Testis (tissue), 2 donors: ENCODE measurements around the gene LIPA.

Experiments
- POLR2A ChIP-seq: fragments of 450-650 bp; IDR thresholded peaks from one replicate; pipeline ENCODE4 v1.6.1; 2017; ENCODE audit warnings: antibody characterized with exemption, mild to moderate bottlenecking, moderate library complexity
- TF ChIP-seq, protein P1 (sequence below), 3 experiments: fragments of 450-650 bp in 2 of 3; fragments of 200-600 bp in 1 of 3; sonication (generic) in 1 of 3; IDR thresholded peaks; one replicate each; pipeline ENCODE4 v1.5.1; 2016 to 2019; ENCODE audit warnings: antibody characterized with exemption in 3 of 3, mild to moderate bottlenecking in 2 of 3, moderate library complexity in 1 of 3

DNA sequence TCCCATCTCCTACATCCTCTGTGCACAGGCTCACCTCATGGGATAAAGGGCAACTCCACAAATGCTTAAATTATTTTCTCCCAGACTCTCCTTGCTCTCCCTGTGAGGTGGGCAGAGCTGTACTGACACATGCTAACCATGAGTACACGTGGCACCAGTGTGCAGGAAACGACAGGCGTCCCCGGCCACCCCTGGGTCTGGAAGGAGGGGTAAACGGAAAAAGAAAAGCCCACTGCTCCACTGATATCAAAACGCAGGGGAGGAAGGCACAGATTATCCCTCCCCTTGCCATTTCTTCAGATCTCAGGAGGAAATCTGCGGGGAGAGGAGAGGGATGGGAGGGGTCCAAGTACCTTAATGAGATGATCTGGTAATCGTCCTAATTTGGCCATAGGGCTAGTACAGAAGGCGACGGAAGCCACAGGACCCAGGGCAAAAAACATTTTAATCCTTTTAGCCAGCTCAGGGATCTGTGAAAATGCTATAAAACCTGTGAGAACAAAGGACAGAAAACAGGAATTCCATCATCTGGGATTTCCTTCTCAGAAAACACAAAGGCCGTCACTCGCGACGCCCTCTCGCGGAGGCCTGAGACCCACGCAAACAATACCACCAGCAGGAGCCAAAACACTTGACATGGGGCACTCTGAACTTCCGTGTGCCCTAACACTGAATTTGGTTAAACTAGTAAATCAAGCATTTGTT lies 26.7 kb downstream of the LIPA start:
- no peak for TF ChIP-seq POLR2A
- TF ChIP-seq, protein P1, sequence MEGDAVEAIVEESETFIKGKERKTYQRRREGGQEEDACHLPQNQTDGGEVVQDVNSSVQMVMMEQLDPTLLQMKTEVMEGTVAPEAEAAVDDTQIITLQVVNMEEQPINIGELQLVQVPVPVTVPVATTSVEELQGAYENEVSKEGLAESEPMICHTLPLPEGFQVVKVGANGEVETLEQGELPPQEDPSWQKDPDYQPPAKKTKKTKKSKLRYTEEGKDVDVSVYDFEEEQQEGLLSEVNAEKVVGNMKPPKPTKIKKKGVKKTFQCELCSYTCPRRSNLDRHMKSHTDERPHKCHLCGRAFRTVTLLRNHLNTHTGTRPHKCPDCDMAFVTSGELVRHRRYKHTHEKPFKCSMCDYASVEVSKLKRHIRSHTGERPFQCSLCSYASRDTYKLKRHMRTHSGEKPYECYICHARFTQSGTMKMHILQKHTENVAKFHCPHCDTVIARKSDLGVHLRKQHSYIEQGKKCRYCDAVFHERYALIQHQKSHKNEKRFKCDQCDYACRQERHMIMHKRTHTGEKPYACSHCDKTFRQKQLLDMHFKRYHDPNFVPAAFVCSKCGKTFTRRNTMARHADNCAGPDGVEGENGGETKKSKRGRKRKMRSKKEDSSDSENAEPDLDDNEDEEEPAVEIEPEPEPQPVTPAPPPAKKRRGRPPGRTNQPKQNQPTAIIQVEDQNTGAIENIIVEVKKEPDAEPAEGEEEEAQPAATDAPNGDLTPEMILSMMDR (IDR thresholded peaks at IDR 0.05): no peak
